ENCODE measurements around the gene ID3.

- TF ChIP-seq POLR2A (IDR thresholded peaks at IDR 0.05) (no peak), CTCF (IDR thresholded peaks at IDR 0.05) (no peak)
Measured at GRCh38 chr1:23573574-23574182, 14.4 kb upstream of the ID3 start.
